HCT116 (cell line): ENCODE results near the gene SLCO2A1. TPM values are rescaled to one million over a fixed set of nuclear protein-coding genes. Genes with fewer than 3 reads are reported as not detected.

Experiments
- ATAC-seq: fragments of 200-7000 bp; cut with Tn5 transposase; 2 replicates; pipeline ENCODE4 v1.9.1; 2020; ENCODE audit warnings: mild to moderate bottlenecking, moderate library complexity
- BruUV-seq: library from RNA; stranded (reverse); fragments of 400-500 nt; replicated peaks from 2 replicates; lab custom pipeline; 2021; lab: Mats Ljungman, UMichigan
- CTCF ChIA-PET: fragments of 300-600 bp; sonication (Branson Sonifier 250); formaldehyde crosslinking; loops from one replicate; lab custom pipeline; 2021; ENCODE audit warnings: antibody characterized with exemption; lab: Charles Lee
- POLR2A ChIA-PET: fragments of 300-600, 350-600 bp; sonication (Branson Sonifier 250); formaldehyde crosslinking; loops from one replicate; lab custom pipeline; 2021; ENCODE audit warnings: antibody characterized with exemption; lab: Charles Lee
- RAD21 ChIA-PET, 2 experiments: fragments of 300-600 bp; sonication (Branson Sonifier 250); formaldehyde crosslinking; loops; one replicate each; lab custom pipeline; 2023; ENCODE audit warnings: low total read pairs in 2 of 2; ENCODE audit not compliant: uncharacterized antibody in 2 of 2, unreplicated experiment in 2 of 2, low non-redundant PET in 1 of 2; lab: Charles Lee
- DNase-seq: peaks from one replicate; pipeline ENCODE4 v3.0.0-alpha.2; 2010; ENCODE audit warnings: low read depth, low spot score
- H2AFZ ChIP-seq: fragments of 200-600 bp; shearing (Covaris generic), sonication (generic); 2 replicates; pipeline ENCODE4 v1.6.1; 2017; ENCODE audit warnings: low read depth, mixed run types, mixed read lengths, antibody characterized with exemption, low read length; ENCODE audit not compliant: poor library complexity, severe bottlenecking
- H3K27ac ChIP-seq: 2 replicates; pipeline ENCODE4 v1.5.1; 2012; ENCODE audit warnings: low read depth, low read length
- H3K27me3 ChIP-seq: fragments of 200-600 bp; sonication (generic); 2 replicates; pipeline ENCODE4 v1.6.1; 2016; ENCODE audit warnings: mixed run types, low read length, mixed read lengths; ENCODE audit not compliant: insufficient read depth
- H3K36me3 ChIP-seq, 2 experiments: fragments of 200-500 bp in 1 of 2; fragments of 200-600 bp in 1 of 2; sonication (Bioruptor generic) in 1 of 2; sonication (generic) in 1 of 2; 2 replicates each; pipeline versions ENCODE4 v1.5.1 to v1.6.1; 2014 to 2016; ENCODE audit warnings: low read length in 2 of 2, inconsistent platforms in 1 of 2, mixed read lengths in 1 of 2, mixed run types in 1 of 2; ENCODE audit not compliant: insufficient read depth in 2 of 2, control insufficient read depth in 1 of 2
- H3K4me1 ChIP-seq, 2 experiments: fragments of 200-600 bp in 1 of 2; sonication (generic) in 1 of 2; 2 replicates each; pipeline versions ENCODE4 v1.5.1 to v1.6.1; 2012 to 2017; ENCODE audit warnings: low read length in 2 of 2, inconsistent platforms in 1 of 2, mild to moderate bottlenecking in 1 of 2, mixed read lengths in 1 of 2, mixed run types in 1 of 2, moderate library complexity in 1 of 2; ENCODE audit not compliant: insufficient read depth in 2 of 2, control insufficient read depth in 1 of 2
- H3K4me2 ChIP-seq: fragments of 200-600 bp; sonication (generic); 2 replicates; pipeline ENCODE4 v1.6.1; 2017; ENCODE audit warnings: mixed run types, low read length, mixed read lengths
- H3K4me3 ChIP-seq, 2 experiments: fragments of 200-600 bp in 1 of 2; sonication (generic) in 1 of 2; replicated peaks in 1 of 2; 2 replicates each; pipeline ENCODE4 v1.5.1; 2011 to 2016; ENCODE audit warnings: low read length in 2 of 2, control low read depth in 1 of 2, low read depth in 1 of 2, mild to moderate bottlenecking in 1 of 2, mixed read lengths in 1 of 2, mixed run types in 1 of 2
- H3K79me2 ChIP-seq: fragments of 200-600 bp; sonication (generic); 2 replicates; pipeline ENCODE4 v1.6.1; 2017; ENCODE audit warnings: mild to moderate bottlenecking, mixed run types, low read length, moderate library complexity, mixed read lengths; ENCODE audit not compliant: insufficient read depth
- H3K9ac ChIP-seq: fragments of 200-600 bp; sonication (generic); 2 replicates; pipeline ENCODE4 v1.6.1; 2016; ENCODE audit warnings: low read length, mixed read lengths
- H3K9me2 ChIP-seq: fragments of 200-600 bp; sonication (generic), shearing (Covaris generic); 2 replicates; pipeline ENCODE4 v1.6.1; 2017; ENCODE audit warnings: mixed run types, mild to moderate bottlenecking, moderate library complexity; ENCODE audit not compliant: insufficient read depth
- H3K9me3 ChIP-seq, 2 experiments: fragments of 200-500 bp in 1 of 2; fragments of 200-600 bp in 1 of 2; sonication (Bioruptor generic) in 1 of 2; sonication (generic) in 1 of 2; 2 replicates each; pipeline ENCODE4 v1.6.1; 2014 to 2017; ENCODE audit warnings: low read length in 2 of 2, mixed read lengths in 2 of 2, inconsistent platforms in 1 of 2, low read depth in 1 of 2, mild to moderate bottlenecking in 1 of 2, mixed run types in 1 of 2, moderate library complexity in 1 of 2; ENCODE audit not compliant: control insufficient read depth in 1 of 2, insufficient read depth in 1 of 2
- H4K20me1 ChIP-seq: fragments of 200-600 bp; sonication (generic), shearing (Covaris generic); 2 replicates; pipeline ENCODE4 v1.6.1; 2017; ENCODE audit warnings: mixed run types, mild to moderate bottlenecking, moderate library complexity; ENCODE audit not compliant: insufficient read depth
- CTCF ChIP-seq, 3 experiments: fragments of 200-600 bp in 1 of 3; sonication (generic) in 1 of 3; IDR thresholded peaks in 2 of 3; conservative IDR thresholded peaks in 1 of 3; 2 replicates each; pipeline ENCODE4 v1.5.1; 2012 to 2017; ENCODE audit warnings: low read depth in 2 of 3, low read length in 2 of 3, antibody characterized with exemption in 1 of 3, borderline replicate concordance in 1 of 3, control low read depth in 1 of 3, mild to moderate bottlenecking in 1 of 3, mixed read lengths in 1 of 3, mixed run types in 1 of 3, moderate library complexity in 1 of 3; ENCODE audit not compliant: insufficient read depth in 1 of 3
- ELF1 ChIP-seq: IDR thresholded peaks from 2 replicates; pipeline ENCODE4 v1.6.1; 2012; ENCODE audit warnings: low read depth, borderline replicate concordance
- EZH2 ChIP-seq: fragments of 200-600 bp; sonication (generic); IDR thresholded peaks from 2 replicates; pipeline ENCODE4 v1.6.1; 2017; ENCODE audit warnings: antibody characterized with exemption, mixed run types
- EZH2phosphoT487 ChIP-seq: fragments of 200-600 bp; IDR thresholded peaks from 2 replicates; pipeline ENCODE4 v1.6.1; 2018; ENCODE audit warnings: antibody characterized with exemption, borderline replicate concordance
- SIN3A ChIP-seq: IDR thresholded peaks from 2 replicates; pipeline ENCODE4 v1.6.1; 2012; ENCODE audit warnings: low read depth
- SP1 ChIP-seq: IDR thresholded peaks from 2 replicates; pipeline ENCODE4 v1.6.1; 2012; ENCODE audit warnings: low read depth
- SRF ChIP-seq: IDR thresholded peaks from 2 replicates; pipeline ENCODE4 v1.6.1; 2012; ENCODE audit warnings: low read depth
- ZFX ChIP-seq: fragments of 450-650 bp; IDR thresholded peaks from 2 replicates; pipeline ENCODE4 v1.6.1; 2017
- ZNF274 ChIP-seq: fragments of 200-500 bp; sonication (Bioruptor generic); IDR thresholded peaks from 2 replicates; pipeline ENCODE4 v1.6.1; 2014; ENCODE audit warnings: mild to moderate bottlenecking, low read depth, low read length, inconsistent platforms
- intact Hi-C: fragments of 100-400 bp; cut with micrococcal nuclease; formaldehyde crosslinking; loops from 2 replicates; pipeline ENCODE4 v1.10.0; 2022
- total RNA-seq: library from RNA; stranded (reverse); gene quantifications from one replicate; pipeline ENCODE4 v1.2.1, GENCODE V29; 2021; ENCODE audit not compliant: unreplicated experiment
- TF ChIP-seq, protein P1 (sequence below): IDR thresholded peaks from 2 replicates; pipeline ENCODE4 v1.6.1; 2012; ENCODE audit warnings: low read depth
- TF ChIP-seq, protein P2 (sequence below): IDR thresholded peaks from 2 replicates; pipeline ENCODE4 v1.6.1; 2012
- TF ChIP-seq, protein P3 (sequence below): IDR thresholded peaks from 2 replicates; pipeline ENCODE4 v1.6.1; 2012

SLCO2A1 gene
- total RNA-seq, 1 experiment from 2014 or later: 0.52 TPM

- POLR2A ChIA-PET: no interaction called here
- BruUV-seq: no TSS peak
- no peak for ATAC-seq
Measured at GRCh38 chr3:133932009-133932408, 97.7 kb downstream of the SLCO2A1 start.

DNA sequence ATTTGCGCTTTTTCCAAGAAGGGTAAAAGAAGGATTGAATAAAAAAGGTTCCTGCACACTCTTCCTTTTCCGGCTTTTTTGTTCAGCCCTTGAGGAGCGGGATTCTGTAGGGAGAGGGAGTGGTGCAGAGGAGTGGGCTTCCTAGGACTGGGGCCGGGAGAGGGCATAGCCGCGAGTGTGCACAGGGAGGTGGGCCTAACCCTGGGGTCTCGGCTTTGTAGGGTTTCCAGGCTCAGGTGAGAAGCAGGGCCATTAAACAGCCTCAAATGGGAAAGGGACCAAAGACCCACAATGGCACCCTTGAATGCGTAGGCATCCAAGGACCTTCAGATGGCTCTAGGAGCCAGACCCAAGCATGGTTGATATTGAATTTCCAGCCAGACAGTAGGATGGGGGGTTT is 98.6 kb downstream of the SLCO2A1 start:
- Histone ChIP-seq H3K9me3 (no peaks in the 10 kb centered on the region), H3K79me2 (no peaks in the 10 kb centered on the region), H3K4me2 (no peak overlapping the region), H3K27me3 (no peaks in the 10 kb centered on the region; the same call in 1 of the 2 replicates), H3K27ac (no peak overlapping the region), H4K20me1 (no peaks in the 10 kb centered on the region), H2AFZ (no peak overlapping the region), H3K36me3 (no peaks in the 10 kb centered on the region), H3K9ac (no peak overlapping the region), H3K9me2 (no peaks in the 10 kb centered on the region), H3K4me3 (no peak overlapping the region), H3K4me1 (peaks cover 0 to 9% of the 10 kb centered on the region in 2 experiments; a peak in 2 of 4 replicates)
- DNase-seq: no peak
- ATAC-seq: no peak
- BruUV-seq: no TSS peak
- POLR2A ChIA-PET: no interaction called here
- RAD21 ChIA-PET: no interaction called here
- intact Hi-C loops: loop anchor here (2.0 to 5.0 kb wide), 3 partner anchors 268 to 541 kb away; no protein-coding TSS in a partner anchor
- CTCF ChIA-PET: interaction anchor here (1.3 to 2.7 kb wide), 2 partner anchors 281 to 374 kb away, joined by 3 to 26 read pairs; no protein-coding TSS in a partner anchor
- TF ChIP-seq SP1: no peak
- TF ChIP-seq ZNF274: no peak
- TF ChIP-seq EZH2: no peak
- TF ChIP-seq, protein P1, sequence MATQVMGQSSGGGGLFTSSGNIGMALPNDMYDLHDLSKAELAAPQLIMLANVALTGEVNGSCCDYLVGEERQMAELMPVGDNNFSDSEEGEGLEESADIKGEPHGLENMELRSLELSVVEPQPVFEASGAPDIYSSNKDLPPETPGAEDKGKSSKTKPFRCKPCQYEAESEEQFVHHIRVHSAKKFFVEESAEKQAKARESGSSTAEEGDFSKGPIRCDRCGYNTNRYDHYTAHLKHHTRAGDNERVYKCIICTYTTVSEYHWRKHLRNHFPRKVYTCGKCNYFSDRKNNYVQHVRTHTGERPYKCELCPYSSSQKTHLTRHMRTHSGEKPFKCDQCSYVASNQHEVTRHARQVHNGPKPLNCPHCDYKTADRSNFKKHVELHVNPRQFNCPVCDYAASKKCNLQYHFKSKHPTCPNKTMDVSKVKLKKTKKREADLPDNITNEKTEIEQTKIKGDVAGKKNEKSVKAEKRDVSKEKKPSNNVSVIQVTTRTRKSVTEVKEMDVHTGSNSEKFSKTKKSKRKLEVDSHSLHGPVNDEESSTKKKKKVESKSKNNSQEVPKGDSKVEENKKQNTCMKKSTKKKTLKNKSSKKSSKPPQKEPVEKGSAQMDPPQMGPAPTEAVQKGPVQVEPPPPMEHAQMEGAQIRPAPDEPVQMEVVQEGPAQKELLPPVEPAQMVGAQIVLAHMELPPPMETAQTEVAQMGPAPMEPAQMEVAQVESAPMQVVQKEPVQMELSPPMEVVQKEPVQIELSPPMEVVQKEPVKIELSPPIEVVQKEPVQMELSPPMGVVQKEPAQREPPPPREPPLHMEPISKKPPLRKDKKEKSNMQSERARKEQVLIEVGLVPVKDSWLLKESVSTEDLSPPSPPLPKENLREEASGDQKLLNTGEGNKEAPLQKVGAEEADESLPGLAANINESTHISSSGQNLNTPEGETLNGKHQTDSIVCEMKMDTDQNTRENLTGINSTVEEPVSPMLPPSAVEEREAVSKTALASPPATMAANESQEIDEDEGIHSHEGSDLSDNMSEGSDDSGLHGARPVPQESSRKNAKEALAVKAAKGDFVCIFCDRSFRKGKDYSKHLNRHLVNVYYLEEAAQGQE: no peak
- TF ChIP-seq ZFX: no peak
- TF ChIP-seq, protein P2, sequence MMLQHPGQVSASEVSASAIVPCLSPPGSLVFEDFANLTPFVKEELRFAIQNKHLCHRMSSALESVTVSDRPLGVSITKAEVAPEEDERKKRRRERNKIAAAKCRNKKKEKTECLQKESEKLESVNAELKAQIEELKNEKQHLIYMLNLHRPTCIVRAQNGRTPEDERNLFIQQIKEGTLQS: no peak
- TF ChIP-seq, protein P3, sequence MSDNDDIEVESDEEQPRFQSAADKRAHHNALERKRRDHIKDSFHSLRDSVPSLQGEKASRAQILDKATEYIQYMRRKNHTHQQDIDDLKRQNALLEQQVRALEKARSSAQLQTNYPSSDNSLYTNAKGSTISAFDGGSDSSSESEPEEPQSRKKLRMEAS: no peak
- no peak for TF ChIP-seq SIN3A
- no peak for TF ChIP-seq ELF1

More at GRCh38 chr3:133932009-133932408, 97.7 kb downstream of the SLCO2A1 start:
- Histone ChIP-seq H3K4me1 (peaks cover 0 to 9% of the 10 kb centered on the region in 2 experiments; a peak in 2 of 4 replicates), H3K27me3 (peaks cover 3% of the 10 kb centered on the region), H3K79me2 (no peaks in the 10 kb centered on the region), H3K9me3 (no peaks in the 10 kb centered on the region), H3K4me3 (no peak overlapping the region), H3K36me3 (no peaks in the 10 kb centered on the region), H3K27ac (no peak overlapping the region), H4K20me1 (no peaks in the 10 kb centered on the region), H3K9me2 (no peaks in the 10 kb centered on the region), H3K9ac (no peak overlapping the region), H3K4me2 (no peak overlapping the region), H2AFZ (no peak overlapping the region)
- RAD21 ChIA-PET: no interaction called here
- TF ChIP-seq SIN3A (no peak), EZH2phosphoT487 (no peak), SRF (no peak), CTCF (IDR thresholded peaks at IDR 0.05 in 2 of 3, conservative IDR thresholded peaks at IDR 0.05 in 1 of 3; ENCODE audit: borderline replicate concordance in 1 of 3, insufficient read depth in 1 of 3, low read depth in 2 of 3, low read length in 2 of 3) (no peak)
- no peak for DNase-seq
- intact Hi-C loops: loop anchor here (5.0 kb wide), 1 partner anchor 540 kb away; no protein-coding TSS in a partner anchor
- CTCF ChIA-PET: interaction anchor here (2.7 kb wide), 1 partner anchor 280 kb away, joined by 26 read pairs; no protein-coding TSS in a partner anchor
